GM23338 (cell line): ENCODE data around the gene STK38L. TPM values are rescaled to one million over a fixed set of nuclear protein-coding genes. Genes with fewer than 3 reads are reported as not detected.

Experiments
- ATAC-seq: fragments of 200-7000 bp; cut with Tn5 transposase; 3 replicates; pipeline ENCODE4 v1.9.1; 2020
- DNase-seq: peaks from one replicate; pipeline ENCODE4 v3.0.0-alpha.2; 2015; ENCODE audit warnings: low spot score
- H2AFZ ChIP-seq: fragments of 200-600 bp; sonication (generic); 2 replicates; pipeline ENCODE4 v1.8.0; 2016; ENCODE audit warnings: antibody characterized with exemption, mild to moderate bottlenecking, moderate library complexity
- H3F3A ChIP-seq: fragments of 200-600 bp; sonication (generic); replicated peaks from 2 replicates; pipeline ENCODE4 v1.8.0; 2017; ENCODE audit warnings: antibody characterized with exemption, mixed run types, low read depth
- H3K27ac ChIP-seq: fragments of 200-600 bp; sonication (generic); 2 replicates; pipeline ENCODE4 v1.6.1; 2016; ENCODE audit warnings: low read depth
- H3K27me3 ChIP-seq: fragments of 200-600 bp; sonication (generic); 2 replicates; pipeline ENCODE4 v1.8.0; 2016; ENCODE audit warnings: mild to moderate bottlenecking, mixed run types, moderate library complexity; ENCODE audit not compliant: insufficient read depth
- H3K36me3 ChIP-seq: fragments of 200-600 bp; sonication (generic); 2 replicates; pipeline ENCODE4 v1.8.0; 2016; ENCODE audit warnings: mild to moderate bottlenecking; ENCODE audit not compliant: insufficient read depth
- H3K4me1 ChIP-seq: fragments of 200-600 bp; sonication (generic); 2 replicates; pipeline ENCODE4 v1.8.0; 2016; ENCODE audit warnings: mild to moderate bottlenecking, moderate library complexity; ENCODE audit not compliant: insufficient read depth
- H3K4me2 ChIP-seq: fragments of 200-600 bp; sonication (generic); 2 replicates; pipeline ENCODE4 v1.7.1; 2017; ENCODE audit warnings: mixed run types
- H3K4me3 ChIP-seq: fragments of 200-600 bp; sonication (generic); 2 replicates; pipeline ENCODE4 v1.6.1; 2016; ENCODE audit warnings: mixed run types
- H3K79me2 ChIP-seq: fragments of 200-600 bp; sonication (generic); replicated peaks from 2 replicates; pipeline ENCODE4 v1.8.0; 2017; ENCODE audit warnings: mild to moderate bottlenecking; ENCODE audit not compliant: insufficient read depth
- H3K9me2 ChIP-seq: fragments of 200-600 bp; sonication (generic); 2 replicates; pipeline ENCODE4 v1.8.0; 2017; ENCODE audit not compliant: insufficient read depth
- H4K20me1 ChIP-seq: fragments of 200-600 bp; sonication (generic); replicated peaks from 2 replicates; pipeline ENCODE4 v1.8.0; 2017; ENCODE audit warnings: mild to moderate bottlenecking; ENCODE audit not compliant: insufficient read depth
- H3K27ac Mint-ChIP-seq: 2 replicates; pipeline ENCODE4 v1.8.0; 2020; ENCODE audit warnings: inconsistent platforms, mild to moderate bottlenecking, moderate library complexity, mixed read lengths
- H3K27me3 Mint-ChIP-seq: 3 replicates; pipeline ENCODE4 v1.8.0; 2022; ENCODE audit warnings: low read depth, mild to moderate bottlenecking, moderate library complexity, mixed read lengths, inconsistent platforms; ENCODE audit not compliant: insufficient read depth, poor library complexity
- H3K36me3 Mint-ChIP-seq: 3 replicates; pipeline ENCODE4 v1.8.0; 2021; ENCODE audit warnings: low read depth, mild to moderate bottlenecking, inconsistent platforms, moderate library complexity, mixed read lengths
- H3K4me1 Mint-ChIP-seq: 3 replicates; pipeline ENCODE4 v1.8.0; 2020; ENCODE audit warnings: mild to moderate bottlenecking, inconsistent platforms, mixed read lengths
- H3K4me3 Mint-ChIP-seq: 3 replicates; pipeline ENCODE4 v1.8.0; 2021; ENCODE audit warnings: moderate library complexity, mild to moderate bottlenecking, inconsistent platforms, mixed read lengths
- H3K9me3 Mint-ChIP-seq: 3 replicates; pipeline ENCODE4 v1.8.0; 2020; ENCODE audit warnings: moderate library complexity, mild to moderate bottlenecking, inconsistent platforms, mixed read lengths
- CREB1 ChIP-seq: fragments of 250-450 bp; sonication (Bioruptor Pico); IDR thresholded peaks from 2 replicates; pipeline ENCODE4 v1.5.0; 2020; ENCODE audit warnings: low read depth, mild to moderate bottlenecking, moderate library complexity
- EZH2 ChIP-seq: fragments of 200-600 bp; sonication (generic); IDR thresholded peaks from one replicate; pipeline ENCODE4 v1.8.0; 2017; ENCODE audit warnings: antibody characterized with exemption, mild to moderate bottlenecking, low read depth; ENCODE audit not compliant: unreplicated experiment
- EZH2phosphoT487 ChIP-seq: fragments of 200-600 bp; sonication (generic); IDR thresholded peaks from one replicate; pipeline ENCODE4 v1.8.1; 2018; ENCODE audit warnings: antibody characterized with exemption; ENCODE audit not compliant: unreplicated experiment
- JUNB ChIP-seq: IDR thresholded peaks from one replicate; pipeline ENCODE4 v1.6.1; 2016; ENCODE audit warnings: antibody characterized with exemption; ENCODE audit not compliant: unreplicated experiment
- NANOG ChIP-seq: IDR thresholded peaks from 2 replicates; pipeline ENCODE4 v1.6.1; 2016; ENCODE audit warnings: antibody characterized with exemption, borderline replicate concordance
- STAT1 ChIP-seq: IDR thresholded peaks from one replicate; pipeline ENCODE4 v1.6.1; 2016; ENCODE audit warnings: antibody characterized with exemption; ENCODE audit not compliant: unreplicated experiment
- ZNF114 ChIP-seq: fragments of 250-450 bp; sonication (Bioruptor Pico); IDR thresholded peaks from 2 replicates; pipeline ENCODE4 v1.5.0; 2020; ENCODE audit warnings: mild to moderate bottlenecking, moderate library complexity
- ZNF331 ChIP-seq: fragments of 250-450 bp; sonication (Bioruptor Pico); IDR thresholded peaks from 2 replicates; pipeline ENCODE4 v1.5.0; 2020; ENCODE audit warnings: low read depth, mild to moderate bottlenecking, moderate library complexity
- polyA plus RNA-seq: library from polyadenylated mRNA; unstranded; fragments of >200 nt; fragmentation: Nextera tagmentation; extraction: Ambion mirVana; gene quantifications from 2 replicates; pipeline ENCODE4 v1.2.1, GENCODE V29; 2016
- total RNA-seq: library from RNA; depleted of rRNA; stranded (reverse); fragments of >200 nt; shearing (Covaris generic); gene quantifications from 2 replicates; pipeline ENCODE4 v1.2.3, GENCODE V29; 2014
- TF ChIP-seq, protein P1 (sequence below): IDR thresholded peaks from 2 replicates; pipeline ENCODE4 v1.6.1; 2016; ENCODE audit warnings: antibody characterized with exemption
- TF ChIP-seq, protein P2 (sequence below), 2 experiments: fragments of 200-600 bp in 1 of 2; sonication (generic) in 1 of 2; conservative IDR thresholded peaks; 2 replicates each; pipeline versions ENCODE4 v1.5.1 to v1.6.1; 2016 to 2017; ENCODE audit warnings: antibody characterized with exemption in 2 of 2, low read depth in 2 of 2, mild to moderate bottlenecking in 2 of 2, moderate library complexity in 1 of 2
- TF ChIP-seq, protein P3 (sequence below): IDR thresholded peaks from one replicate; pipeline ENCODE4 v1.6.1; 2018; ENCODE audit warnings: antibody characterized with exemption; ENCODE audit not compliant: unreplicated experiment

The STK38L gene
- total and polyA plus RNA-seq, 2 experiments from 2014 or later = 28.9 to 56.5 TPM

DNA sequence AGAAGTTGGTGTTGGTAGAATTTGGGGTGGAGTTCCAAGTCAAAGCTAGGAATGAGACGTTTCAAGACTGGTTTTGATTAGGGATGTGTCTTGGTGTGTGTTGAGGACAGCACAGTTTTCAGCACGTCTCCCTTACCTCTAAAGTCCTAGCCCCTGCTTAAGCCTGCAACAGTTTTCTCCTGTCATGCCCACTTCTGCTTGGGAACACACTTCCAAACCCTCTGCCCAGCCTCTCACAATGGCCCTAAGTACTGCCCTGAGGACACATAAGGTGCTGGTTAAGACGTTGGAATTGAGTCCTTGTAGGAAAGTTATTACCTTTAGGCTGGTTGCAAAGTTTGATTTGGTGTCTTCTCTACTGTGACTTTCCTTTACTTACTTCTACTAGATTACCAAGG, 87.8 kb downstream of the STK38L start:
- no peaks in the 10 kb centered on the region for H3K36me3 ChIP-seq
- H4K20me1 ChIP-seq = no peaks in the 10 kb centered on the region
- H3K4me2 ChIP-seq = peak overlapping the region; percentile 99
- Mint-ChIP-seq H3K9me3 (no peaks in the 10 kb centered on the region), H3K4me3 (peak overlapping the region; percentile 82), H3K36me3 (no peaks in the 10 kb centered on the region), H3K27me3 (peaks cover 25% of the 10 kb centered on the region), H3K4me1 (peaks cover 31% of the 10 kb centered on the region), H3K27ac (no peak overlapping the region)
- peak overlapping the region; percentile 97 for H3K4me3 ChIP-seq
- H3K79me2 ChIP-seq = peaks cover 26% of the 10 kb centered on the region
- H3F3A ChIP-seq = no peaks in the 10 kb centered on the region; the same call in 1 of the 2 replicates
- TF ChIP-seq NANOG (no peak), STAT1 (no peak), CREB1 (no peak), JUNB (no peak), EZH2phosphoT487 (no peak), EZH2 (no peak)
- TF ChIP-seq, protein P1, sequence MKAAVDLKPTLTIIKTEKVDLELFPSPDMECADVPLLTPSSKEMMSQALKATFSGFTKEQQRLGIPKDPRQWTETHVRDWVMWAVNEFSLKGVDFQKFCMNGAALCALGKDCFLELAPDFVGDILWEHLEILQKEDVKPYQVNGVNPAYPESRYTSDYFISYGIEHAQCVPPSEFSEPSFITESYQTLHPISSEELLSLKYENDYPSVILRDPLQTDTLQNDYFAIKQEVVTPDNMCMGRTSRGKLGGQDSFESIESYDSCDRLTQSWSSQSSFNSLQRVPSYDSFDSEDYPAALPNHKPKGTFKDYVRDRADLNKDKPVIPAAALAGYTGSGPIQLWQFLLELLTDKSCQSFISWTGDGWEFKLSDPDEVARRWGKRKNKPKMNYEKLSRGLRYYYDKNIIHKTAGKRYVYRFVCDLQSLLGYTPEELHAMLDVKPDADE = no peak
- TF ChIP-seq, protein P2, sequence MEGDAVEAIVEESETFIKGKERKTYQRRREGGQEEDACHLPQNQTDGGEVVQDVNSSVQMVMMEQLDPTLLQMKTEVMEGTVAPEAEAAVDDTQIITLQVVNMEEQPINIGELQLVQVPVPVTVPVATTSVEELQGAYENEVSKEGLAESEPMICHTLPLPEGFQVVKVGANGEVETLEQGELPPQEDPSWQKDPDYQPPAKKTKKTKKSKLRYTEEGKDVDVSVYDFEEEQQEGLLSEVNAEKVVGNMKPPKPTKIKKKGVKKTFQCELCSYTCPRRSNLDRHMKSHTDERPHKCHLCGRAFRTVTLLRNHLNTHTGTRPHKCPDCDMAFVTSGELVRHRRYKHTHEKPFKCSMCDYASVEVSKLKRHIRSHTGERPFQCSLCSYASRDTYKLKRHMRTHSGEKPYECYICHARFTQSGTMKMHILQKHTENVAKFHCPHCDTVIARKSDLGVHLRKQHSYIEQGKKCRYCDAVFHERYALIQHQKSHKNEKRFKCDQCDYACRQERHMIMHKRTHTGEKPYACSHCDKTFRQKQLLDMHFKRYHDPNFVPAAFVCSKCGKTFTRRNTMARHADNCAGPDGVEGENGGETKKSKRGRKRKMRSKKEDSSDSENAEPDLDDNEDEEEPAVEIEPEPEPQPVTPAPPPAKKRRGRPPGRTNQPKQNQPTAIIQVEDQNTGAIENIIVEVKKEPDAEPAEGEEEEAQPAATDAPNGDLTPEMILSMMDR (conservative IDR thresholded peaks at IDR 0.05; ENCODE audit: low read depth in 2 of 2) = no peak
- TF ChIP-seq, protein P3, sequence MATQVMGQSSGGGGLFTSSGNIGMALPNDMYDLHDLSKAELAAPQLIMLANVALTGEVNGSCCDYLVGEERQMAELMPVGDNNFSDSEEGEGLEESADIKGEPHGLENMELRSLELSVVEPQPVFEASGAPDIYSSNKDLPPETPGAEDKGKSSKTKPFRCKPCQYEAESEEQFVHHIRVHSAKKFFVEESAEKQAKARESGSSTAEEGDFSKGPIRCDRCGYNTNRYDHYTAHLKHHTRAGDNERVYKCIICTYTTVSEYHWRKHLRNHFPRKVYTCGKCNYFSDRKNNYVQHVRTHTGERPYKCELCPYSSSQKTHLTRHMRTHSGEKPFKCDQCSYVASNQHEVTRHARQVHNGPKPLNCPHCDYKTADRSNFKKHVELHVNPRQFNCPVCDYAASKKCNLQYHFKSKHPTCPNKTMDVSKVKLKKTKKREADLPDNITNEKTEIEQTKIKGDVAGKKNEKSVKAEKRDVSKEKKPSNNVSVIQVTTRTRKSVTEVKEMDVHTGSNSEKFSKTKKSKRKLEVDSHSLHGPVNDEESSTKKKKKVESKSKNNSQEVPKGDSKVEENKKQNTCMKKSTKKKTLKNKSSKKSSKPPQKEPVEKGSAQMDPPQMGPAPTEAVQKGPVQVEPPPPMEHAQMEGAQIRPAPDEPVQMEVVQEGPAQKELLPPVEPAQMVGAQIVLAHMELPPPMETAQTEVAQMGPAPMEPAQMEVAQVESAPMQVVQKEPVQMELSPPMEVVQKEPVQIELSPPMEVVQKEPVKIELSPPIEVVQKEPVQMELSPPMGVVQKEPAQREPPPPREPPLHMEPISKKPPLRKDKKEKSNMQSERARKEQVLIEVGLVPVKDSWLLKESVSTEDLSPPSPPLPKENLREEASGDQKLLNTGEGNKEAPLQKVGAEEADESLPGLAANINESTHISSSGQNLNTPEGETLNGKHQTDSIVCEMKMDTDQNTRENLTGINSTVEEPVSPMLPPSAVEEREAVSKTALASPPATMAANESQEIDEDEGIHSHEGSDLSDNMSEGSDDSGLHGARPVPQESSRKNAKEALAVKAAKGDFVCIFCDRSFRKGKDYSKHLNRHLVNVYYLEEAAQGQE = no peak
- H3K4me1 ChIP-seq = peaks cover 29% of the 10 kb centered on the region
- peak overlapping the region; percentile 100 for H2AFZ ChIP-seq
- ATAC-seq (no peak), DNase-seq (no peak)
- no peak overlapping the region for H3K27ac ChIP-seq
- no peaks in the 10 kb centered on the region for H3K9me2 ChIP-seq
- H3K27me3 ChIP-seq = peaks cover 38% of the 10 kb centered on the region

DNA sequence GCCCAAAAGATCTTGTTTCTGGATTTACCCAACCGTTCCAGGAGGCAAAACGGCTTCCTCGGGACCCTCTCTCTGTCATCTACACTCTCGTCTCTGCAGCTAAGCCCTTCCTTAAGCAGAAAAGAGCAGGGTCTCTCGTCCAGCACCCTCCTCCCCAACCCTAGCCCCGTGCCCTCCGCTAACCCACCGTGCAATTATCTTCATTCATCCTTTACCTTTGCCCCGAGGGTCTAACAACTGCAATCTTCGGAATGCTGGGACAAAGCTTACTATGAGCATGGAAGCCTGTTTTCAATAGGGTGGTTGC, 88.3 kb downstream of the STK38L start:
- peaks cover 38% of the 10 kb centered on the region for H3K27me3 ChIP-seq
- no peak for DNase-seq
- H3K36me3 ChIP-seq = no peaks in the 10 kb centered on the region
- ATAC-seq = peak; percentile 18
- no peaks in the 10 kb centered on the region for H4K20me1 ChIP-seq
- no peaks in the 10 kb centered on the region for H3K9me3 Mint-ChIP-seq
- peak overlapping the region; percentile 100 for H2AFZ ChIP-seq
- H3K79me2 ChIP-seq = peaks cover 31% of the 10 kb centered on the region
- no peaks in the 10 kb centered on the region for H3K36me3 Mint-ChIP-seq
- peak overlapping the region; percentile 97 for H3K4me3 ChIP-seq
- H3K4me1 Mint-ChIP-seq = peaks cover 32% of the 10 kb centered on the region
- peaks cover 25% of the 10 kb centered on the region for H3K27me3 Mint-ChIP-seq
- H3K27ac Mint-ChIP-seq = no peak overlapping the region
- peak overlapping the region; percentile 82 for H3K4me3 Mint-ChIP-seq
- peaks cover 29% of the 10 kb centered on the region for H3K4me1 ChIP-seq
- H3K4me2 ChIP-seq = peak overlapping the region; percentile 99
- no peaks in the 10 kb centered on the region; the same call in 1 of the 2 replicates for H3F3A ChIP-seq
- no peaks in the 10 kb centered on the region for H3K9me2 ChIP-seq
- no peak overlapping the region for H3K27ac ChIP-seq
- no peak for TF ChIP-seq ZNF114 (CRISPR knock-in tag)
- no peak for TF ChIP-seq EZH2
- TF ChIP-seq EZH2phosphoT487 = no peak
- no peak for TF ChIP-seq ZNF331 (CRISPR knock-in tag)
- no peak for TF ChIP-seq NANOG
- no peak for TF ChIP-seq JUNB
- TF ChIP-seq, protein P1 = no peak
